ENCODE results near the gene DOCK4. TPM values are rescaled to one million over a fixed set of nuclear protein-coding genes. Genes with fewer than 3 reads are reported as not detected.
"Not testable (repeated sequence)": the region's sequence is repeated elsewhere in the genome, so short reads cannot be mapped to it uniquely, and the experiment has no call there.

DOCK4 gene
- total RNA-seq, 2 donors from 2014 or later: 6.5 to 11.1 TPM

- no peak for DNase-seq
- Histone ChIP-seq H3K27ac (no peak overlapping the region), H3K36me3 (no peaks in the 10 kb centered on the region), H3K4me3 (no peak overlapping the region), H3K9ac (ENCODE audit: low read depth in 2 of 2, low read length in 2 of 2) (no peak overlapping the region), H3K27me3 (no peaks in the 10 kb centered on the region), H3K4me1 (no peaks in the 10 kb centered on the region), H3K9me3 (no peaks in the 10 kb centered on the region)
- intact Hi-C loops (cut with DNase I): no loop called here
- TF ChIP-seq, protein P1, sequence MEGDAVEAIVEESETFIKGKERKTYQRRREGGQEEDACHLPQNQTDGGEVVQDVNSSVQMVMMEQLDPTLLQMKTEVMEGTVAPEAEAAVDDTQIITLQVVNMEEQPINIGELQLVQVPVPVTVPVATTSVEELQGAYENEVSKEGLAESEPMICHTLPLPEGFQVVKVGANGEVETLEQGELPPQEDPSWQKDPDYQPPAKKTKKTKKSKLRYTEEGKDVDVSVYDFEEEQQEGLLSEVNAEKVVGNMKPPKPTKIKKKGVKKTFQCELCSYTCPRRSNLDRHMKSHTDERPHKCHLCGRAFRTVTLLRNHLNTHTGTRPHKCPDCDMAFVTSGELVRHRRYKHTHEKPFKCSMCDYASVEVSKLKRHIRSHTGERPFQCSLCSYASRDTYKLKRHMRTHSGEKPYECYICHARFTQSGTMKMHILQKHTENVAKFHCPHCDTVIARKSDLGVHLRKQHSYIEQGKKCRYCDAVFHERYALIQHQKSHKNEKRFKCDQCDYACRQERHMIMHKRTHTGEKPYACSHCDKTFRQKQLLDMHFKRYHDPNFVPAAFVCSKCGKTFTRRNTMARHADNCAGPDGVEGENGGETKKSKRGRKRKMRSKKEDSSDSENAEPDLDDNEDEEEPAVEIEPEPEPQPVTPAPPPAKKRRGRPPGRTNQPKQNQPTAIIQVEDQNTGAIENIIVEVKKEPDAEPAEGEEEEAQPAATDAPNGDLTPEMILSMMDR (IDR thresholded peaks at IDR 0.05): no peak
These were observed 287.7 kb downstream of the DOCK4 start for GRCh38 chr7:111918461-111918860.

- H3K9ac ChIP-seq (ENCODE audit: low read depth in 2 of 2, low read length in 2 of 2); intact Hi-C loops (cut with DNase I); H3K4me3 ChIP-seq; H3K4me1 ChIP-seq; H3K9me3 ChIP-seq; DNase-seq; H3K36me3 ChIP-seq; H3K27me3 ChIP-seq; H3K27ac ChIP-seq: not testable (repeated sequence)
These were observed 288.8 kb downstream of the DOCK4 start for GRCh38 chr7:111917404-111917803.

DNA sequence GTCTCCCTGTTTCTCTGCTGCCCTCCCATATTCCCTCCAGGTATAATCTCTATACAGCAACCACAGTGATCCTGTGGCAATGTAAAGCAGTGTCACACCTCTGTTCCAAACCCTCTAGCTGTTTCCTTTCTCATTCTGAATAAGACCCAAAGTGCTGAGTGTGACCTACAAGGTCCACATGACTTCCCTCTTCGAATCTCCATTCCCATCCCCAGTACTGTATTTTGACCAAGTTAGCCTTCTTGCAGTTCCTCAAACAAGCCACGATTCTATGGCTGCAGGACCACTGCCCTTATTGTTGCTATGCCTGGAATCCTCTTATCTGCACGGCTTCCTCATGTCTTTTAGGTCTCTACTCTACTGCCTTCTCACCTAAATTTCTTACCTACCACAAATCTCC lies 291.9 kb downstream of the DOCK4 start:
- H3K4me1 ChIP-seq: no peaks in the 10 kb centered on the region
- no peak overlapping the region for H3K4me3 ChIP-seq
- no peaks in the 10 kb centered on the region for H3K9me3 ChIP-seq
- TF ChIP-seq, protein P1 (IDR thresholded peaks at IDR 0.05): no peak
- intact Hi-C loops (cut with DNase I): no loop called here
- no peaks in the 10 kb centered on the region for H3K27me3 ChIP-seq
- DNase-seq: no peak
- no peak overlapping the region for H3K27ac ChIP-seq
- no peak overlapping the region for H3K9ac ChIP-seq (ENCODE audit: low read depth in 2 of 2, low read length in 2 of 2)
- no peaks in the 10 kb centered on the region for H3K36me3 ChIP-seq

GRCh38 chr7:111911166-111911961 lies 294.8 kb downstream of the DOCK4 start:
- intact Hi-C loops (cut with DNase I): no loop called here
- Histone ChIP-seq H3K36me3 (no peaks in the 10 kb centered on the region), H3K27me3 (no peaks in the 10 kb centered on the region), H3K4me3 (no peak overlapping the region), H3K9me3 (no peaks in the 10 kb centered on the region), H3K4me1 (no peaks in the 10 kb centered on the region), H3K27ac (no peak overlapping the region), H3K9ac (ENCODE audit: low read depth in 2 of 2, low read length in 2 of 2) (no peak overlapping the region)
- DNase-seq: no peak
- TF ChIP-seq, protein P1 (IDR thresholded peaks at IDR 0.05): no peak

- no peaks in the 10 kb centered on the region for H3K9me3 ChIP-seq
- TF ChIP-seq, protein P1 (IDR thresholded peaks at IDR 0.05): no peak
- H3K4me1 ChIP-seq: no peaks in the 10 kb centered on the region
- H3K4me3 ChIP-seq: no peak overlapping the region
- no peaks in the 10 kb centered on the region for H3K27me3 ChIP-seq
- intact Hi-C loops (cut with DNase I): no loop called here
- no peaks in the 10 kb centered on the region for H3K36me3 ChIP-seq
- DNase-seq: no peak
- no peak overlapping the region for H3K27ac ChIP-seq
- H3K9ac ChIP-seq (ENCODE audit: low read depth in 2 of 2, low read length in 2 of 2): no peak overlapping the region
These were observed 295.5 kb downstream of the DOCK4 start for GRCh38 chr7:111910656-111911055.

DNA sequence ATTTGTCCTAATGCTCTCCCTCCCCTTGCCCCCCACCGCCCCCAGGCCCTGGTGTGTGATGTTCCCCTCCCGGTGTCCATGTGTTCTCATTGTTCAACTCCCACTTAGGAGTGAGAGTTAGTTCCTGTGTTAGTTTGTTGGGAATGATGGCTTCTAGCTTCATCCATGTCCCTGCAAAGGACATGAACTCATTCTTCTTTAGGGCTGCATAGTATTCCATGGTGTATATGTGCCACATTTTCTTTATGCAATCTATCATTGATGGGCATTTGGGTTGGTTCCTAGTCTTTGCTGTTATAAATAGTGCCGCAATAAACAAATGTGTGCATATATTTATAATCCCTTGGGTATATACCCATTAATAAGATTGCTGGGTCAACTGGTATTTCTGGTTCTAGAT lies 297.5 kb downstream of the DOCK4 start:
- intact Hi-C loops (cut with DNase I); H3K4me1 ChIP-seq; H3K36me3 ChIP-seq; H3K4me3 ChIP-seq; H3K9me3 ChIP-seq; H3K27ac ChIP-seq; H3K9ac ChIP-seq (ENCODE audit: low read depth in 2 of 2, low read length in 2 of 2); H3K27me3 ChIP-seq; DNase-seq: not testable (repeated sequence)

Measured in colonic mucosa (tissue), 4 donors.